ENCODE results near the gene CYBC1.

CYBC1 gene

DNA sequence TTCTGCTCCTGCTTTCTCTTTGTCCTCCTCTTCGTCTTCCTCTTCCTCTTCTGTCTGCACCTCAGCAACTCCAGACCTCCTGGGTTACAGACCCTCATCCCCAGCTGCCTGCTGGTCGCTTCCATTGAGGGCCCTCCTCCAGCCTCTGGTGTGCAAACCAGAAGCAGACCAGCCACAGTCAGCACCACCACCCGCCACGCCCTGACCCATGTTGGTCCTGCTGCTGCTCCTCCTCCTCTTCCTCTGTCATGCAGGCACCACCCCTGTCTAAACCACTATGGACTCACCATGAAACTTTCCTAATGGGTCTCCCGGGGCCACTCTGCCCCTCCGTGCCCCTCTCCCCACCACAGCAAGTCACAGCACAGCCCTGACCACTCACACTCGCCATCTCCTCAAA, 20.7 kb downstream of the CYBC1 start:
- Histone ChIP-seq H3K36me3 (ENCODE audit: control insufficient read depth in 1 of 2, insufficient read depth in 2 of 2, low read length in 2 of 2) (no peaks in the 10 kb centered on the region), H3K18ac (ENCODE audit: low read length) (no peak overlapping the region), H2BK12ac (ENCODE audit: low read length) (no peak overlapping the region), H3K27ac (ENCODE audit: low read depth, low read length) (no peak overlapping the region), H2AK5ac (ENCODE audit: low read length) (no peak overlapping the region), H4K12ac (ENCODE audit: low read depth, low read length) (no peak overlapping the region), H3K14ac (ENCODE audit: low read length) (no peak overlapping the region), H3K9me3 (ENCODE audit: insufficient read depth, low read depth, low read length) (peaks cover 4% of the 10 kb centered on the region), H3K4me1 (ENCODE audit: control insufficient read depth in 1 of 2, insufficient read depth in 2 of 2, low read length in 2 of 2) (no peaks in the 10 kb centered on the region), H2AFZ (ENCODE audit: insufficient read depth, low read length, poor library complexity) (no peak overlapping the region), H4K91ac (ENCODE audit: low read depth, low read length) (no peak overlapping the region), H3K79me2 (ENCODE audit: control insufficient read depth, insufficient read depth, low read length, poor library complexity) (no peaks in the 10 kb centered on the region), H3K4me3 (ENCODE audit: low read depth, low read length) (no peak overlapping the region), H2BK5ac (ENCODE audit: low read depth, low read length, poor library complexity) (no peak overlapping the region), H3K79me1 (ENCODE audit: low read length) (no peaks in the 10 kb centered on the region), H4K8ac (ENCODE audit: low read depth, low read length) (no peak overlapping the region), H2BK120ac (ENCODE audit: insufficient read depth, low read length, poor library complexity) (no peak overlapping the region), H3K23ac (ENCODE audit: low read length) (no peak overlapping the region), H3K9ac (ENCODE audit: low read length) (no peak overlapping the region), H3K4me2 (ENCODE audit: low read length) (no peak overlapping the region), H3K4ac (ENCODE audit: low read depth, low read length) (no peak overlapping the region), H3K27me3 (ENCODE audit: insufficient read depth, low read length) (no peaks in the 10 kb centered on the region)
- no CpG with 5 or more reads among the region's 7 CpGs for whole genome bisulfite sequencing (ENCODE audit: extremely low coverage, insufficient coverage, insufficient read length)
- no peak for DNase-seq

DNA sequence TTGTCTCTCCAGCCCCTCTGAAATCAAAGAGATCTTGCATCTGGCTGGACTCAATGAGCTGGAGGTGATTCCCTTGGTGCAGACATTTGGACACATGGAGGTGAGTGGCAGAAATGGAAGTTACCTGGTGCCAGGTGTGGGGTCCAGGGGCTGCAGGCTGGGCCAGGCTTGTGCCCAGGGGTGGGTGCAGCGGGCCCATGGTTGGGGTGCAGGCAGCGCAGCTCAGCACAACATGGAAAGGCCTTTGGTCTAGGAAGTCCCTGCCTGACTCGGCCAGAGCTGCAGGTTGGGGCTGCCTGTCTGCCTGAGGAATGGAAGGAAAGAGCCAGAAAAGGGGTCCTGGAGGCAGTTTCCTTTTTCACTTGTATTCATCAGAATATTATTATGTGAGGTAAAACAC, 22.0 kb downstream of the CYBC1 start:
- H3K4me3 ChIP-seq (ENCODE audit: low read depth, low read length), result peak overlapping the region; percentile 2
- no peak overlapping the region for H2AFZ ChIP-seq (ENCODE audit: insufficient read depth, low read length, poor library complexity)
- WGBS (ENCODE audit: extremely low coverage, insufficient coverage, insufficient read length), result no CpG with 5 or more reads among the region's 3 CpGs
- no peak overlapping the region for H3K23ac ChIP-seq (ENCODE audit: low read length)
- no peak overlapping the region for H4K8ac ChIP-seq (ENCODE audit: low read depth, low read length)
- no peak overlapping the region for H3K4me2 ChIP-seq (ENCODE audit: low read length)
- no peak overlapping the region for H2BK12ac ChIP-seq (ENCODE audit: low read length)
- no peaks in the 10 kb centered on the region for H3K4me1 ChIP-seq (ENCODE audit: control insufficient read depth in 1 of 2, insufficient read depth in 2 of 2, low read length in 2 of 2)
- no peaks in the 10 kb centered on the region for H3K79me1 ChIP-seq (ENCODE audit: low read length)
- peaks cover 4% of the 10 kb centered on the region for H3K9me3 ChIP-seq (ENCODE audit: insufficient read depth, low read depth, low read length)
- no peak for DNase-seq
- H2AK5ac ChIP-seq (ENCODE audit: low read length), result no peak overlapping the region
- H2BK5ac ChIP-seq (ENCODE audit: low read depth, low read length, poor library complexity), result no peak overlapping the region
- H4K91ac ChIP-seq (ENCODE audit: low read depth, low read length), result no peak overlapping the region
- no peak overlapping the region for H3K18ac ChIP-seq (ENCODE audit: low read length)
- no peaks in the 10 kb centered on the region for H3K27me3 ChIP-seq (ENCODE audit: insufficient read depth, low read length)
- no peak overlapping the region for H2BK120ac ChIP-seq (ENCODE audit: insufficient read depth, low read length, poor library complexity)
- H3K36me3 ChIP-seq (ENCODE audit: control insufficient read depth in 1 of 2, insufficient read depth in 2 of 2, low read length in 2 of 2), result no peaks in the 10 kb centered on the region
- H3K9ac ChIP-seq (ENCODE audit: low read length), result no peak overlapping the region
- H3K14ac ChIP-seq (ENCODE audit: low read length), result no peak overlapping the region
- no peak overlapping the region for H4K12ac ChIP-seq (ENCODE audit: low read depth, low read length)
- no peaks in the 10 kb centered on the region for H3K79me2 ChIP-seq (ENCODE audit: control insufficient read depth, insufficient read depth, low read length, poor library complexity)
- H3K27ac ChIP-seq (ENCODE audit: low read depth, low read length), result no peak overlapping the region
- no peak overlapping the region for H3K4ac ChIP-seq (ENCODE audit: low read depth, low read length)

DNA sequence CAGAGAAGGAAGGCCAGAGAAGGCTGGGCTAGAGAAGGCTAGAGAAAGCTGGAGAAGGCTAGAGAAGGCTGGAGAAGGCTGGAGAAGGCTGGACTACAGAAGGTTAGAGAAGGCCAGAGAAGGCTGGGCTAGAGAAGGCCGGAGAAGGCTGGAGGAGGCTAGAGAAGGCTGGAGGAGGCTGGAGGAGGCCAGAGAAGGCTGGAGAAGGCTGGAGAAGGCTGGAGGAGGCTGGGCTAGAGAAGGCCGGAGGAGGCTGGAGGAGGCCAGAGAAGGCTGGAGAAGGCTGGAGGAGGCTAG, 25.7 kb downstream of the CYBC1 start:
- no peak overlapping the region for H3K9ac ChIP-seq (ENCODE audit: low read length)

DNA sequence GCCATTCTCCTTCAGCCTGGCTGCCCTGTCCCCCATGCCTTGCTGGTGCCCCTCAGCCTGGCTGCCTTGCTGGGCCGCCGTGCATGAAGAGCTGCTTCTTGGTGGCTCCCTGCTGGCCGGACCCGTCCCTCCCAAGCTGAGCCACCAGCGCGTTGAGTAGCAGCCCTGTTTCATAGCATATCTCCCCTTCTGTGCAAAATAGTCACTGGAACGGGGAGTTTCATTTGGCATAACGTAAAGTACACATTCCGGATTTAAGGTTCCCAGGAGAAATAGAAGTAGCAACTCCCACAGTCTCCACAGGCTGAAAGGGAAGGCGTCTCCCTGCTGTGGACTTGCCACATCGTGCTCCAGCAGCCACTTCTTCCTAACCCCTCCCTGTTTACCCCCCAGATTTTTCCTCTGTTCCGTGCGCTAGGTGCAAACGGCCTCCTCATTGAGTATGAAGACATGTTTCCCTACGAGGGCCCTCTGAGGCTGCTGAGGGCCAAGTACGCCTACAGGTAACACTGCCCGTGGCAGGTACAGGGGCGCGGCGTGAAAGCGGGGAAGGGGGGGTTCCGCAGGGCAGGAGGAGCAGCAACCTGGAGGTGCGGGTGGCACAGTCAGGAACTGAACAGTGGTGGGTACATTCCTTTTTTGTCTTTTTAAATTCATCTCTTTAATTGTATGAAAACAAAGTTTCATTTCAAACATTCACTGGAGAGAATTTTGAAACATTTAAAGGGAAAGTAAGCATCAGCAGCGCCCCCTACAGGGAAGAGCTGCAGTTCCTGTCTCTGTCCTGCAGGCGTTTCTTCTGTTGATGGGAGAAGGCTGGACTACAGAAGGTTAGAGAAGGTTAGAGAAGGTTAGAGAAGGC, 26.3 kb downstream of the CYBC1 start:
- no peak overlapping the region for H3K23ac ChIP-seq (ENCODE audit: low read length)
- peak; percentile 36 to 64 for DNase-seq
- H3K14ac ChIP-seq (ENCODE audit: low read length), result no peak overlapping the region
- H3K4me1 ChIP-seq (ENCODE audit: control insufficient read depth in 1 of 2, insufficient read depth in 2 of 2, low read length in 2 of 2), result no peaks in the 10 kb centered on the region
- no peaks in the 10 kb centered on the region for H3K79me2 ChIP-seq (ENCODE audit: control insufficient read depth, insufficient read depth, low read length, poor library complexity)
- no peak overlapping the region for H2AK5ac ChIP-seq (ENCODE audit: low read length)
- no peak overlapping the region for H3K4me3 ChIP-seq (ENCODE audit: low read depth, low read length)
- no peak overlapping the region for H2BK12ac ChIP-seq (ENCODE audit: low read length)
- H3K9me3 ChIP-seq (ENCODE audit: insufficient read depth, low read depth, low read length), result peaks cover 5% of the 10 kb centered on the region
- no peak overlapping the region for H4K12ac ChIP-seq (ENCODE audit: low read depth, low read length)
- WGBS (ENCODE audit: extremely low coverage, insufficient coverage, insufficient read length), result no CpG with 5 or more reads among the region's 25 CpGs
- H2BK5ac ChIP-seq (ENCODE audit: low read depth, low read length, poor library complexity), result no peak overlapping the region
- no peak overlapping the region for H2AFZ ChIP-seq (ENCODE audit: insufficient read depth, low read length, poor library complexity)
- H4K91ac ChIP-seq (ENCODE audit: low read depth, low read length), result no peak overlapping the region
- no peak overlapping the region for H3K18ac ChIP-seq (ENCODE audit: low read length)
- H3K9ac ChIP-seq (ENCODE audit: low read length), result no peak overlapping the region
- H2BK120ac ChIP-seq (ENCODE audit: insufficient read depth, low read length, poor library complexity), result no peak overlapping the region
- H4K8ac ChIP-seq (ENCODE audit: low read depth, low read length), result no peak overlapping the region
- H3K4ac ChIP-seq (ENCODE audit: low read depth, low read length), result no peak overlapping the region
- H3K79me1 ChIP-seq (ENCODE audit: low read length), result no peaks in the 10 kb centered on the region
- H3K27me3 ChIP-seq (ENCODE audit: insufficient read depth, low read length), result no peaks in the 10 kb centered on the region
- H3K36me3 ChIP-seq (ENCODE audit: control insufficient read depth in 1 of 2, insufficient read depth in 2 of 2, low read length in 2 of 2), result peaks cover 0 to 6% of the 10 kb centered on the region in 2 experiments
- no peak overlapping the region for H3K27ac ChIP-seq (ENCODE audit: low read depth, low read length)
- H3K4me2 ChIP-seq (ENCODE audit: low read length), result no peak overlapping the region

More for the DNA sequence above, 25.7 kb downstream of the CYBC1 start:
- H2AK5ac ChIP-seq (ENCODE audit: low read length), result no peak overlapping the region
- peaks cover 0 to 6% of the 10 kb centered on the region in 2 experiments for H3K36me3 ChIP-seq (ENCODE audit: control insufficient read depth in 1 of 2, insufficient read depth in 2 of 2, low read length in 2 of 2)
- H3K4ac ChIP-seq (ENCODE audit: low read depth, low read length), result no peak overlapping the region
- H3K79me1 ChIP-seq (ENCODE audit: low read length), result no peaks in the 10 kb centered on the region
- no peak overlapping the region for H3K27ac ChIP-seq (ENCODE audit: low read depth, low read length)
- no peak overlapping the region for H2BK12ac ChIP-seq (ENCODE audit: low read length)
- no peaks in the 10 kb centered on the region for H3K79me2 ChIP-seq (ENCODE audit: control insufficient read depth, insufficient read depth, low read length, poor library complexity)
- no peaks in the 10 kb centered on the region for H3K4me1 ChIP-seq (ENCODE audit: control insufficient read depth in 1 of 2, insufficient read depth in 2 of 2, low read length in 2 of 2)
- H2BK120ac ChIP-seq (ENCODE audit: insufficient read depth, low read length, poor library complexity), result no peak overlapping the region
- no CpG with 5 or more reads among the region's 2 CpGs for WGBS (ENCODE audit: extremely low coverage, insufficient coverage, insufficient read length)
- H3K4me3 ChIP-seq (ENCODE audit: low read depth, low read length), result no peak overlapping the region
- no peak overlapping the region for H3K4me2 ChIP-seq (ENCODE audit: low read length)
- H3K23ac ChIP-seq (ENCODE audit: low read length), result no peak overlapping the region
- no peak overlapping the region for H2AFZ ChIP-seq (ENCODE audit: insufficient read depth, low read length, poor library complexity)
- H4K12ac ChIP-seq (ENCODE audit: low read depth, low read length), result no peak overlapping the region
- no peak overlapping the region for H3K18ac ChIP-seq (ENCODE audit: low read length)
- no peak overlapping the region for H4K91ac ChIP-seq (ENCODE audit: low read depth, low read length)
- H3K27me3 ChIP-seq (ENCODE audit: insufficient read depth, low read length), result no peaks in the 10 kb centered on the region
- H4K8ac ChIP-seq (ENCODE audit: low read depth, low read length), result no peak overlapping the region
- no peak overlapping the region for H3K14ac ChIP-seq (ENCODE audit: low read length)
- H3K9me3 ChIP-seq (ENCODE audit: insufficient read depth, low read depth, low read length), result peaks cover 5% of the 10 kb centered on the region
- no peak for DNase-seq
- no peak overlapping the region for H2BK5ac ChIP-seq (ENCODE audit: low read depth, low read length, poor library complexity)
